Measurements from ENCODE around the gene PRPF19. TPM values are rescaled to one million over a fixed set of nuclear protein-coding genes. Genes with fewer than 3 reads are reported as not detected.

PRPF19 gene
- total RNA-seq, 3 donors from 2014 or later = 61.1 to 74.1 (median 64.6) TPM

- no peak for TF ChIP-seq CTCF (IDR thresholded peaks at IDR 0.05)
- no peak for ATAC-seq
- no peak for DNase-seq
- H3K9me3 ChIP-seq = no peaks in the 10 kb centered on the region
- intact Hi-C loops (cut with DNase I, micrococcal nuclease) = no loop called here
- H3K36me3 ChIP-seq (ENCODE audit: low read depth) = no peaks in the 10 kb centered on the region
- H3K4me1 ChIP-seq (ENCODE audit: low read depth) = no peaks in the 10 kb centered on the region
- H3K4me3 ChIP-seq = no peak overlapping the region
Observed at GRCh38 chr11:60870733-60871377, 35.5 kb downstream of the PRPF19 start.

GRCh38 chr11:60870276-60870675 lies 36.1 kb downstream of the PRPF19 start:
- DNase-seq (peak in 1 of 3 donors; percentile 22), ATAC-seq (peak; percentile 14)
- H3K4me1 ChIP-seq (ENCODE audit: low read depth) = no peaks in the 10 kb centered on the region
- no peak for TF ChIP-seq CTCF (IDR thresholded peaks at IDR 0.05)
- no peaks in the 10 kb centered on the region for H3K9me3 ChIP-seq
- no peak overlapping the region for H3K4me3 ChIP-seq
- intact Hi-C loops (cut with DNase I, micrococcal nuclease) = no loop called here
- no peaks in the 10 kb centered on the region for H3K36me3 ChIP-seq (ENCODE audit: low read depth)

- DNase-seq (peak in 1 of 3 donors; percentile 18), ATAC-seq (no peak)
- intact Hi-C loops (cut with DNase I, micrococcal nuclease) = no loop called here
- no peak for TF ChIP-seq CTCF (IDR thresholded peaks at IDR 0.05)
- no peaks in the 10 kb centered on the region for H3K9me3 ChIP-seq
- H3K4me3 ChIP-seq = no peak overlapping the region
- H3K36me3 ChIP-seq (ENCODE audit: low read depth) = no peaks in the 10 kb centered on the region
- no peaks in the 10 kb centered on the region for H3K4me1 ChIP-seq (ENCODE audit: low read depth)
Observed at GRCh38 chr11:60869451-60869825, 36.9 kb downstream of the PRPF19 start.

- H3K9me3 ChIP-seq = no peaks in the 10 kb centered on the region
- no peaks in the 10 kb centered on the region for H3K4me1 ChIP-seq (ENCODE audit: low read depth)
- intact Hi-C loops (cut with DNase I, micrococcal nuclease) = no loop called here
- peak in 1 of 3 donors; percentile 21 for DNase-seq
- no peak for ATAC-seq
- no peak overlapping the region for H3K4me3 ChIP-seq
- TF ChIP-seq CTCF (IDR thresholded peaks at IDR 0.05) = no peak
- H3K36me3 ChIP-seq (ENCODE audit: low read depth) = no peaks in the 10 kb centered on the region
Observed at GRCh38 chr11:60868682-60869450, 37.5 kb downstream of the PRPF19 start.

GRCh38 chr11:60867871-60868681 lies 38.3 kb downstream of the PRPF19 start:
- no peak for TF ChIP-seq CTCF (IDR thresholded peaks at IDR 0.05)
- Histone ChIP-seq H3K9me3 (no peaks in the 10 kb centered on the region), H3K4me1 (ENCODE audit: low read depth) (no peaks in the 10 kb centered on the region), H3K36me3 (ENCODE audit: low read depth) (no peaks in the 10 kb centered on the region), H3K4me3 (no peak overlapping the region)
- intact Hi-C loops (cut with DNase I, micrococcal nuclease) = no loop called here
- DNase-seq (no peak), ATAC-seq (no peak)
